ENCODE data around the gene TLR1.
"Not testable (repeated sequence)": the region's sequence is repeated elsewhere in the genome, so short reads cannot be mapped to it uniquely, and the experiment has no call there.

Gene TLR1

DNA sequence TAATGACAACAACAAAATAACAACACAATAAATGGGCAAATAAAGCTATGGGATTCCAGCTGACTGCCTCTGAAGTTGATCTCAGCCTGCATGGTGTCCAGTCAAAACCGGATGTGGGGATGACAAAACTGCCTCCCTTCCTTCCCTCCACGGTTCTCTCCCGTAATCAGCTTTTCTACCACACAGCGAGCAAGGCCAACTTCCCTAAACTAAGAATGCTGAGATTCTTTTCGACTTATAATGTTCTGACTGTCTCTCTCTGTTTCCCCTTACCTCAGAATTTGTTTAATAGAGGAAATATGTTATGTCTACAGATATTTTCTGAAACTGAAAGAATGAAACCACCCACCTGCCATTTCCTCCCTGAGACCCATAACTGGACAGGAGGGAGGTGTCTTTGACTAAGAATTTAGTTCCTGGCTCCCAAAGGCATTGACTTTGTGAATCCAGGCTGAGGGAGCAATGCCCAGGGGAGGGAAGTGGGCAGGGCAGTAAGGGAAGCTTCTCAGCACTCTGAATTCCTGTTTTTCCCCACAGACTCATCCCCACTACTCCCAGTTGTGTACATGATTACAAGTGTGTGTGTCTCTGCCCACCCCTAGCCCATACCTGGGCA is 1.0 kb upstream of the TLR1 start:
- DNase-seq (ENCODE audit: low read depth) = no peak

- no peak for DNase-seq (ENCODE audit: low read depth)
These were observed 548 bp downstream of the TLR1 start for GRCh38 chr4:38803833-38804653.

- no peak for DNase-seq (ENCODE audit: low read depth)
These were observed 1.8 kb downstream of the TLR1 start for GRCh38 chr4:38802561-38803355.

DNA sequence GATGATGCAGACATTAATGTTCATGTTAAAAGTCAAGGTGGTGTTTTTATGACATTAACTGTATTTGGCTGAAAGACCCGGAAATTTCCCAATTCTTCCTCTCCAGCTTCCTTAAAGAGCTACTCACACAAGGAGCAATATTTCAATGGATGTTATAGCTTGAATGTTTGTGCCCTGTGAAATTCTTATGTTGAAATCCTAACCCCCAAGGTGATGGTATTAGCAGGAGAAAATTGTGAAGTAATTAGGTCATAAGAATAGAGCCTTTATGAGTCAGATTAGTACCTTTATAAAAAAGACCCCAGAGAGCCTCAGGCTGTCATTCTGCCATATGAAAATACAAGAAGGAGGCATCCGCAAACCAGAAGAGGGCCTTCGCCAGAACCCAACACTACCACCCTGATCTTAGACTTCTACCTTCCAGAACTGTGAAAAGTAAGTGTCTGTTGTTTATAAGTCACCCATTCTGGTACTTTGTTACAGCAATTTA is 3.6 kb downstream of the TLR1 start:
- DNase-seq (ENCODE audit: low read depth) = no peak

- no peak for DNase-seq (ENCODE audit: low read depth)
These were observed 4.2 kb downstream of the TLR1 start for GRCh38 chr4:38800366-38800765.

DNA sequence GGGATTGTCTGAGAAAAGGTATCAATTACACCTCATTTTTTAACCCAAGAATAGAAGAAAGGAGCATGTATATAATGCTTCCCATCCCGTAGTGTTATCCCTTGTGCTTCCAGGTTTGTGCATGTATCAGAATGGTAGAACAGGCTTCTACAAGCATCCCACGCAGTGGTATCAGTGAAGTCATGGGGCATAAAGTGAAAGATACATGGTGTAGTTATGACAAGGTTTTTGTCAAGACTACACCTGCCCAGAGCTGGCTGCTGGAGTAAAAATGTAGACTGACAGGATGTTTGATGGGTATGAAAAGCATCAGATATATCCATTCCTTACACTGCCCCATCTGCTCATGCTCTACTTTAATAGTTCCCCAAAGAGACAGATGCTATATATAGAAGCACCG is 9.5 kb downstream of the TLR1 start:
- DNase-seq (ENCODE audit: low read depth) = no peak

DNA sequence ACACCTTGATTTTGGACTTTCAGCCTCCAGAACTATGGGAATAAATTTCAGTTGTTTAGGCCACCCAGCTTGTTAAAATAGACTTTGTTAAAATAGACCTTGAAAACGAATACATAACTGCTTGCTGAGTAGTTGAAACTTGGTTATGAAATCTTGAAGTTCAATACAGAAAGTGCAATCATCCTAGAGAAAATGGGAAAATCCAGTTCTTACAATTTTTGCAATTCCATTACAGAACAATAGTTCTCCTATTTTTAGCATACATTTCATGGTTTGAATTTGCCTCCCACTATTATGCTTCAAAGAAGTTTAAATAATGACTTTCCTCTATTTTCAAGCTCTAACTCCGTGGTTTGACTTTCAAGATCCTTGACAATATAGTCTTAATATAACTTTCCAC is 10.5 kb downstream of the TLR1 start:
- DNase-seq (ENCODE audit: low read depth) = no peak

GRCh38 chr4:38791010-38791409 is 13.6 kb downstream of the TLR1 start:
- DNase-seq (ENCODE audit: low read depth) = no peak

DNA sequence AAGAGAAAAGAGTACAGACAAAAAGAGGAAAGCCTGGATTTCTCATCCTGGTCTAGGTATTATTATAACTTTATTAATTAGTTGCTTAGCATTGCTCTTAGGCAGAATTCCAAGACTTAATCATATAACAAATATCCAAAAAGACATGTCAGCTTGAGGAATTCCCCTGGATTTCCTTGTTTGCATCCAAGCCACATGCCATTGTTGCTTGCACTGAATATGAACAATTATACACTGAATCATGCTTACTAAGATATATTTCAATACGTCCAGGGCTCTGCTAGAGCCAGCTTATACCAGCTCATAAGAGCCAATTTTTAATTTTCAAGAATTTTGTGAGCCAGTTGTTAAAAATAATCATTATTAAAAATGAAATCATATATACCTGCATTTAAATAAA is 16.3 kb downstream of the TLR1 start:
- DNase-seq (ENCODE audit: low read depth) = no peak

- DNase-seq (ENCODE audit: low read depth) = no peak
These were observed 16.9 kb downstream of the TLR1 start for GRCh38 chr4:38787693-38788092.

- no peak for DNase-seq (ENCODE audit: low read depth)
These were observed 18.6 kb downstream of the TLR1 start for GRCh38 chr4:38785901-38786402.

DNA sequence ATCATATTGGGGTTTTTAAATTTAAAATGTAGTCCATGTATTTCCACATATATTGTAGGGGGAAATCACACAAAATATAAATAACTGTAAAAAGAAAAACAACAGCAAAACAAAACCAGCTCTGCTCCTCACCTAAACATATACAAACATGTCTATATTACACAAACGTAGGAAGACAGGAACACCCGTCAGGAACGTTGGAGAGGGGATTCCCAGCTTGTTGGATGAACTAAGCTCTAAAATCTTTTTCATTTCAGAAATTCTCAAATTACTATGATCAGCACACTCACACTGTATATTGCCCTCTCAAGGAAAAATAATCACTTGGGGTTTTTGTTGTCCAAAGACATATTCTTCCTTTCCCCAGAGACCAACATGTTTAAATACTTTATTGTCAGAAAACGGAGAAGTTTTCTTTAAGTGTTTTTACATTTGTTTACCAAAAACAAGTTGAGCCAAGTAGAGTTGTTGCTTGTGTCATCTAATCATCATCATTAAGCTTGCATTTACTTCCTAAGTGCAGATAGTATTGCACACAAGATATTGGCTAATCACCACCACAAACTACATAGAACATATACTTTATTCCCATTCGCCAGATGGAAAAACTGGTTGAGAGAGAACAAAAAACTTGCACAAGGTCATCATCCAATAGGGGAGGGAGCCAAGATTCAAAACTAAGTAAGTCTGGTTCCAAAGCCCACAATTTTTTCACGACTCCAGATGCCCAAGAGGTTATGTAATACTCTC is 19.4 kb downstream of the TLR1 start:
- DNase-seq (ENCODE audit: low read depth) = no peak

GRCh38 chr4:38784141-38784540 is 20.4 kb downstream of the TLR1 start:
- DNase-seq (ENCODE audit: low read depth) = no peak

DNA sequence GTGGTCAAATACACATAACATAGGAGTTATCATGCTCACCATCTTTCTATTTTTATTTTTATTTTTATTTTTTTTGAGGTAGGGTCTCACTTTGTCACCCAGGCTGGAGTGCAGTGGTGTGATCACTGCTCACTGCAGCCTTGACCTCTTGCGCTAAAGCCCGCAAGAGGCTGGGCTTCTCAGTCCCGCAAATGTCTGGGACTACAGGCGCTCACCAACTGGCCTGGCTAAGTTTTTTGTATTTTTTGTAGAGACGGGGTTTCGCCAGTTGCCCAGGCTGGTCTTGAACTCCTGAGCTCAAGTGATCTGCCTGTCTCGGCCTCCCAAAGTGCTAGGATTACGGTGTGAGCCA is 21.5 kb downstream of the TLR1 start:
- DNase-seq (ENCODE audit: low read depth) = no peak

DNA sequence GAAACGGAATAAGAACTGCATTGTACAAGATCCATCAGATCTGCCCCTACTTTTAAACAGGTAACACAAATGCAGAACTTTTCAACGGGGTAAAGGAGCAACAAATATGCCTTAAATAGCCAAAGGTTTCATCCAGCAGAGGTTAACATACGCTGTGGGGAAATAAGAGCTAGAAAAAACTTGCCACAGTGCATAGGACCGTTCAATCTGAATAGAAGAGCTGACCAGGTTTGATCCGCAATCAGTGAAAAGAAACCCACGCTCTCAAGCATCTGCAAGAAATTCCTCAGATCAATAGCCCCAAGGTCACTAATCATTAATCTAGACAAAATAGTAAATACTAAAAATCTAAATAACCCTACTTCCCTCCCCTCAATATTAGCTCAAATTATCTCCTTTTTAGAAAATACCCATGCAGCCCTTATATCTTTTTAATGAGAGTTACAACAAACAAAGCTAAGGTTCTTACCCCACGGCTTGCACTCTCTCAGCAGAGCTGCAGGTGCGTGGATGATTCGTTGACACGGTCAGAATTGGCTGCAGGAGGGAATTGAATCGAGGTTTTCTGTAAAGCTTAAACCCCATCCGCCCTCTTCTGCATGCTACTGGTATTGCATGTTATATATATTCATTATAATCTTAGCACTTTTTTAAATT is 22.0 kb downstream of the TLR1 start, which contains the start of gene TLR10:
Gene TLR10 (minus strand): TSS at position 539 of the 657 bp plus-strand sequence. CDS start 7,400 bp downstream, outside the sequence.
- DNase-seq (ENCODE audit: low read depth) = no peak

GRCh38 chr4:38781854-38782261 is 22.7 kb downstream of the TLR1 start:
- no peak for DNase-seq (ENCODE audit: low read depth)

- DNase-seq (ENCODE audit: low read depth) = no peak
These were observed 23.6 kb downstream of the TLR1 start for GRCh38 chr4:38780833-38781484.

DNA sequence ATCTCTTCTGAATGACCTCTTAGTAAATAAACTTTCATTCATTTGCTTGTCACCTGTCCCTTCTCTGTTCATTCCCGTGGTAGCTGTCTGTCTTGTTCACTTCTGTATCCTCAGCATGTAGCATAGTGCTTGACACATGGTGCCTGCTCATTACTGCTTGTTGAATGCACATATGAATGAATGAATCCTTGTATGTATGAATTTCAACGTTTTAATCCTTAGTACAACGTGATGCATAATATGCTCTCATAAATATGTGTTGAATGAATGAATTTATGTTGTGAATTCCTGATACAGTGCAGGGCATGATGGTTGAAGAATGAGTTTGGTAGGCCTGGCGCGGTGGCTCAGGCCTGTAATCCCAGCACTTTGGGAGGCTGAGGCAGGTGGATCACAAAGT is 24.8 kb downstream of the TLR1 start:
- no peak for DNase-seq (ENCODE audit: low read depth)

- not testable (repeated sequence) for DNase-seq (ENCODE audit: low read depth)
These were observed 26.7 kb downstream of the TLR1 start for GRCh38 chr4:38777925-38778324.

- no peak for DNase-seq (ENCODE audit: low read depth)
These were observed 29.3 kb downstream of the TLR1 start for GRCh38 chr4:38775326-38775725.
